ENCODE data around the gene TPRG1L. TPM values are rescaled to one million over a fixed set of nuclear protein-coding genes. Genes with fewer than 3 reads are reported as not detected.

The TPRG1L gene
- total and polyA plus RNA-seq, 8 donors: 16.4 to 33.3 (median 21.8) TPM

DNA sequence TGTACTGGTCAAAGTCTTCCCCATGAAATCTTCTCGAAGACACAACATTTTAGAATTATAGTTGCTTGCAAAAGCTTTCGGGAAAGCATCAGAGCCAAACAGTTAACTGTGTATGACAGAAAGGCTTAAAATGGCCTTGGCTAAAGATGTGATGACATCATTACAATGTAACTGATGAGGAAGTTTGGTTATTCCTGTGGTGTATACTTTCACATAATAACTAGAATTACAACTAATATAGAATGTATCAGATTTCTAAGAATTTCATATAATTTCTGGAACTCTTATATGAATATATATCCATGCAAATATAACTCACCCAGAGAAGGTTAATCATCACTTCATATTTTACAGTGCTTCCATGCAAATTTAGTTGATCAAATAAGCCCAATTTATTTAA, 35.9 kb downstream of the TPRG1L start:
- DNase-seq (no peak), ATAC-seq (no peak), FAIRE-seq (no peak)
- TF ChIP-seq, protein P1, sequence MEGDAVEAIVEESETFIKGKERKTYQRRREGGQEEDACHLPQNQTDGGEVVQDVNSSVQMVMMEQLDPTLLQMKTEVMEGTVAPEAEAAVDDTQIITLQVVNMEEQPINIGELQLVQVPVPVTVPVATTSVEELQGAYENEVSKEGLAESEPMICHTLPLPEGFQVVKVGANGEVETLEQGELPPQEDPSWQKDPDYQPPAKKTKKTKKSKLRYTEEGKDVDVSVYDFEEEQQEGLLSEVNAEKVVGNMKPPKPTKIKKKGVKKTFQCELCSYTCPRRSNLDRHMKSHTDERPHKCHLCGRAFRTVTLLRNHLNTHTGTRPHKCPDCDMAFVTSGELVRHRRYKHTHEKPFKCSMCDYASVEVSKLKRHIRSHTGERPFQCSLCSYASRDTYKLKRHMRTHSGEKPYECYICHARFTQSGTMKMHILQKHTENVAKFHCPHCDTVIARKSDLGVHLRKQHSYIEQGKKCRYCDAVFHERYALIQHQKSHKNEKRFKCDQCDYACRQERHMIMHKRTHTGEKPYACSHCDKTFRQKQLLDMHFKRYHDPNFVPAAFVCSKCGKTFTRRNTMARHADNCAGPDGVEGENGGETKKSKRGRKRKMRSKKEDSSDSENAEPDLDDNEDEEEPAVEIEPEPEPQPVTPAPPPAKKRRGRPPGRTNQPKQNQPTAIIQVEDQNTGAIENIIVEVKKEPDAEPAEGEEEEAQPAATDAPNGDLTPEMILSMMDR (IDR thresholded peaks at IDR 0.05): no peak
- Histone ChIP-seq H3K36me3 (no peaks in the 10 kb centered on the region), H3K9me3 (no peaks in the 10 kb centered on the region), H3K4me1 (no peaks in the 10 kb centered on the region), H3K27ac (no peak overlapping the region), H3K27me3 (no peaks in the 10 kb centered on the region), H3K4me3 (no peak overlapping the region)
- 82 to 90% methylated on average over 2 of the region's 2 CpGs for WGBS, 2 donors
- intact Hi-C loops (cut with DNase I): no loop called here

DNA sequence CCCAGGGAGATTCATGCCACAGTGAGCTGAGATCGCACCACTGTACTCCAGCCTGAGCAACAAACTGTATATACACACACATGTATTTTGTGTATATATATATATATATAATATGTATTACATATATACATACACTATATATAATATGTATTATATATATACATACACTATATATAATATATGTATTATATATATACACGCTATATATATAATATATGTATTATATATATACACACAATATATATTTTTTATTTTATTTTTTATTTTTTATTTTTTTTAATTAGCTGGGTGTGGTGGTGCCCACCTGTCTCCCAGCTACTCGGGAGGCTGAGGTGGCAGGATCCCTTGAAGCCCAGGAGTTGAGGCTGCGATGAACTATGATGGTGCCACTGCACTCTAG, 36.8 kb downstream of the TPRG1L start:
- TF ChIP-seq, protein P1 (IDR thresholded peaks at IDR 0.05): no peak
- no peaks in the 10 kb centered on the region for H3K36me3 ChIP-seq
- H3K27ac ChIP-seq: no peak overlapping the region
- no peak overlapping the region for H3K4me3 ChIP-seq
- DNase-seq (no peak), ATAC-seq (no peak), FAIRE-seq (no peak)
- no peaks in the 10 kb centered on the region for H3K4me1 ChIP-seq
- H3K27me3 ChIP-seq: no peaks in the 10 kb centered on the region
- intact Hi-C loops (cut with DNase I): no loop called here
- 94 to 96% methylated on average over 4 of the region's 4 CpGs for WGBS, 2 donors
- H3K9me3 ChIP-seq: no peaks in the 10 kb centered on the region

- Histone ChIP-seq H3K27me3 (no peaks in the 10 kb centered on the region), H3K4me3 (no peak overlapping the region), H3K36me3 (no peaks in the 10 kb centered on the region), H3K4me1 (no peaks in the 10 kb centered on the region), H3K27ac (no peak overlapping the region), H3K9me3 (no peaks in the 10 kb centered on the region)
- 84 to 88% methylated on average over 16 of the region's 16 CpGs for WGBS, 2 donors
- DNase-seq (no peak), FAIRE-seq (no peak), ATAC-seq (no peak)
- TF ChIP-seq, protein P1 (IDR thresholded peaks at IDR 0.05): no peak
- intact Hi-C loops (cut with DNase I): no loop called here
Measured at GRCh38 chr1:3662080-3662671, 37.4 kb downstream of the TPRG1L start.

GRCh38 chr1:3663999-3664699, 39.3 kb downstream of the TPRG1L start:
- intact Hi-C loops (cut with DNase I): no loop called here
- Histone ChIP-seq H3K27me3 (no peaks in the 10 kb centered on the region), H3K4me3 (no peak overlapping the region), H3K36me3 (no peaks in the 10 kb centered on the region), H3K9me3 (no peaks in the 10 kb centered on the region), H3K4me1 (peaks cover 2 to 3% (median 3%) of the 10 kb centered on the region in 3 donors), H3K27ac (no peak overlapping the region)
- peak in 2 of 6 donors; percentile 48 to 52 for DNase-seq
- FAIRE-seq: no peak
- ATAC-seq: no peak
- 81% methylated on average over 14 of the region's 14 CpGs for WGBS, 2 donors
- TF ChIP-seq, protein P1 (IDR thresholded peaks at IDR 0.05): no peak
